Breast epithelium (tissue), 4 donors: ENCODE data around the gene ELMO1. TPM values are rescaled to one million over a fixed set of nuclear protein-coding genes. Genes with fewer than 3 reads are reported as not detected.

Experiments
- DNase-seq, 2 donors: peaks; one replicate each; pipeline ENCODE4 v3.0.0-alpha.2; 2019; ENCODE audit warnings: low spot score in 2 of 2
- H3K27ac ChIP-seq, 2 donors: fragments of 200-600 bp; sonication (generic) in 1 of 2; one replicate each; pipeline ENCODE4 v1.5.1; 2016 to 2019; ENCODE audit warnings: mild to moderate bottlenecking in 1 of 2
- H3K27me3 ChIP-seq, 2 donors: fragments of 200-600 bp; sonication (generic) in 1 of 2; one replicate each; pipeline versions ENCODE4 v1.5.1 to v1.6.0; 2017 to 2019; ENCODE audit warnings: control low read depth in 1 of 2, mild to moderate bottlenecking in 1 of 2
- H3K36me3 ChIP-seq: fragments of 200-600 bp; one replicate; pipeline ENCODE4 v1.5.1; 2019
- H3K4me1 ChIP-seq, 2 donors: fragments of 200-600 bp; sonication (generic); one replicate each; pipeline ENCODE4 v1.5.1; 2016 to 2019; ENCODE audit warnings: control low read depth in 1 of 2
- H3K4me3 ChIP-seq, 3 donors: fragments of 200-600 bp; sonication (generic); 1 replicate in 2 of 3; 2 replicates in 1 of 3; pipeline ENCODE4 v1.5.1; 2016 to 2019; ENCODE audit warnings: mild to moderate bottlenecking in 3 of 3, moderate library complexity in 2 of 3
- H3K9me3 ChIP-seq, 2 donors: fragments of 200-600 bp; sonication (generic) in 1 of 2; one replicate each; pipeline ENCODE4 v1.5.1; 2016 to 2019; ENCODE audit warnings: control low read depth in 1 of 2
- POLR2A ChIP-seq: fragments of 450-650 bp; IDR thresholded peaks from one replicate; pipeline ENCODE4 v1.6.1; 2016; ENCODE audit warnings: antibody characterized with exemption, mild to moderate bottlenecking, moderate library complexity
- POLR2AphosphoS5 ChIP-seq, 3 donors: sonication (generic); formaldehyde crosslinking; IDR thresholded peaks; one replicate each; pipeline ENCODE4 v1.6.1; 2017; ENCODE audit warnings: antibody characterized with exemption in 3 of 3
- intact Hi-C: fragments of 100-400 bp; cut with DNase I; formaldehyde crosslinking; loops from one replicate; pipeline ENCODE4 v1.15.1; 2023; ENCODE audit warnings: low total_unique reads
- total RNA-seq, 3 donors: library from RNA; depleted of rRNA; stranded (reverse); fragments of >200 nt; gene quantifications; one replicate each; pipeline ENCODE4 v1.1.0, GENCODE V29; 2016
- TF ChIP-seq, protein P1 (sequence below), 3 donors: fragments of 450-650 bp; IDR thresholded peaks; one replicate each; pipeline ENCODE4 v1.5.1; 2016 to 2017; ENCODE audit warnings: antibody characterized with exemption in 3 of 3, mild to moderate bottlenecking in 3 of 3, moderate library complexity in 3 of 3

The ELMO1 gene
- total RNA-seq, 3 donors from 2014 or later: 49.5 to 110 (median 66.9) TPM

DNA sequence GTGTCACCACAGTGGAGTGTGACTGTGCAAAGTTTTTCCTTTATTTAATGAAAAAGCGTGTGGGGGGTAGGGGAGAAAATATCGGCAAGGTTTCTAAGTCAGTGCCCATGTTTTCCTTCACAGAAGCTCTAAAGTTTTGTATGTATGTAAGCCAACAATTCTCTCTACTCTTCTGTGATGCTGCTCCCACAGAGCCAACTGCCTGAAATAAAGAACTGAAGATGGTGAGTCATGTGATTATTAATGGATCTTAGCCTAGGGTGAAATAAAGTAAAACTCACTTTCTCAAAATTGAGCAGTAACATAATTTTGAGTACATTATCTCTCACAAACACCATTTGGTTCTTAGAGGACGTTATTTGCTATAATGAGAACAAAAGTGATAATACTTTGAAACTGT lies 143.7 kb downstream of the ELMO1 start:
- no peak overlapping the region for H3K4me3 ChIP-seq
- TF ChIP-seq, protein P1, sequence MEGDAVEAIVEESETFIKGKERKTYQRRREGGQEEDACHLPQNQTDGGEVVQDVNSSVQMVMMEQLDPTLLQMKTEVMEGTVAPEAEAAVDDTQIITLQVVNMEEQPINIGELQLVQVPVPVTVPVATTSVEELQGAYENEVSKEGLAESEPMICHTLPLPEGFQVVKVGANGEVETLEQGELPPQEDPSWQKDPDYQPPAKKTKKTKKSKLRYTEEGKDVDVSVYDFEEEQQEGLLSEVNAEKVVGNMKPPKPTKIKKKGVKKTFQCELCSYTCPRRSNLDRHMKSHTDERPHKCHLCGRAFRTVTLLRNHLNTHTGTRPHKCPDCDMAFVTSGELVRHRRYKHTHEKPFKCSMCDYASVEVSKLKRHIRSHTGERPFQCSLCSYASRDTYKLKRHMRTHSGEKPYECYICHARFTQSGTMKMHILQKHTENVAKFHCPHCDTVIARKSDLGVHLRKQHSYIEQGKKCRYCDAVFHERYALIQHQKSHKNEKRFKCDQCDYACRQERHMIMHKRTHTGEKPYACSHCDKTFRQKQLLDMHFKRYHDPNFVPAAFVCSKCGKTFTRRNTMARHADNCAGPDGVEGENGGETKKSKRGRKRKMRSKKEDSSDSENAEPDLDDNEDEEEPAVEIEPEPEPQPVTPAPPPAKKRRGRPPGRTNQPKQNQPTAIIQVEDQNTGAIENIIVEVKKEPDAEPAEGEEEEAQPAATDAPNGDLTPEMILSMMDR (IDR thresholded peaks at IDR 0.05): no peak
- TF ChIP-seq POLR2AphosphoS5 (IDR thresholded peaks at IDR 0.05) (no peak), POLR2A (no peak)
- no peaks in the 10 kb centered on the region for H3K36me3 ChIP-seq
- H3K4me1 ChIP-seq: no peaks in the 10 kb centered on the region
- no peaks in the 10 kb centered on the region for H3K27me3 ChIP-seq
- no peak overlapping the region for H3K27ac ChIP-seq
- intact Hi-C loops: loop anchor here (5.0 kb wide), 1 partner anchor 788 kb away; no protein-coding TSS in a partner anchor
- no peaks in the 10 kb centered on the region for H3K9me3 ChIP-seq
- no peak for DNase-seq

DNA sequence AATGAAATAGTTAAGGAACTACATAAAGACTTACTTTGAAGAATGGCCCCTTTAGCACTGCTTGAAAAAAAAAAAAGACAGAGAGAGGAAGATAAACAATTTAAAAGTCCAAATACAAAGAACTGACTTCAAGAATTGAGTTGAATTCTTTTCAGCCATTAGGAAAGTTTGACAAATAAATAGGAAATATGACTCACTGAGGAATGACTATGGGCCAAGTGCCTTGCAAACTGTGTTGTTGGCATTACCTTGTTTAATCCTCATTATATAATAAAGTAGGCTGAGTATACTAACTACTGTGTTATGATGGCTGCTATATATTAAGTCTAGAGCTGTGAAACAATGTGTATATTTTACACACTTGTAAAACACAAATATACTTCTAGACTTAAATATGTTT lies 151.1 kb downstream of the ELMO1 start:
- H3K4me1 ChIP-seq: no peaks in the 10 kb centered on the region
- H3K27ac ChIP-seq: no peak overlapping the region
- H3K9me3 ChIP-seq: no peaks in the 10 kb centered on the region
- DNase-seq: no peak
- H3K4me3 ChIP-seq: no peak overlapping the region
- TF ChIP-seq POLR2A (no peak), POLR2AphosphoS5 (IDR thresholded peaks at IDR 0.05) (no peak)
- TF ChIP-seq, protein P1 (IDR thresholded peaks at IDR 0.05): no peak
- no peaks in the 10 kb centered on the region for H3K36me3 ChIP-seq
- H3K27me3 ChIP-seq: no peaks in the 10 kb centered on the region
- intact Hi-C loops: no loop called here

DNA sequence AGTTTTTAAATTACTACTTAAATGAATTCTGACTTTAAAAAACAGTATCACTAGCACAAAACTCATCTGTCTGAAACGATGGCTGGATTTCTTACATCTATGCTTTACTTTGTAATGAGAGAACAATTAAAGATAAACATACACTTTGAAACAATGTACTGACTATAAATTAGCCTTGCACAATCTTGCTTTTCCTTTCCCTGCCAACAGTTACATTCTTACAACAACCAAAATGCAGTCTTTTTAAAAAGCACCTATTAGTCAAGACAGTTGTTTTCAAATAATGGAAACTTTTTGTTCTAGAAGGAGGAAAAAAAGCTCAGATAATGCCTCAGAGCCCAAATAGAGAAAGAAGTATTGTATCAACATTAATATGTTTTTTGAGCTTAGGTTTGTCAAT lies 153.3 kb downstream of the ELMO1 start:
- Histone ChIP-seq H3K4me3 (no peak overlapping the region), H3K9me3 (no peaks in the 10 kb centered on the region), H3K36me3 (no peaks in the 10 kb centered on the region), H3K27ac (no peak overlapping the region), H3K27me3 (no peaks in the 10 kb centered on the region), H3K4me1 (no peaks in the 10 kb centered on the region)
- intact Hi-C loops: no loop called here
- no peak for DNase-seq
- no peak for TF ChIP-seq POLR2A
- TF ChIP-seq, protein P1 (IDR thresholded peaks at IDR 0.05): no peak
- no peak for TF ChIP-seq POLR2AphosphoS5 (IDR thresholded peaks at IDR 0.05)

DNA sequence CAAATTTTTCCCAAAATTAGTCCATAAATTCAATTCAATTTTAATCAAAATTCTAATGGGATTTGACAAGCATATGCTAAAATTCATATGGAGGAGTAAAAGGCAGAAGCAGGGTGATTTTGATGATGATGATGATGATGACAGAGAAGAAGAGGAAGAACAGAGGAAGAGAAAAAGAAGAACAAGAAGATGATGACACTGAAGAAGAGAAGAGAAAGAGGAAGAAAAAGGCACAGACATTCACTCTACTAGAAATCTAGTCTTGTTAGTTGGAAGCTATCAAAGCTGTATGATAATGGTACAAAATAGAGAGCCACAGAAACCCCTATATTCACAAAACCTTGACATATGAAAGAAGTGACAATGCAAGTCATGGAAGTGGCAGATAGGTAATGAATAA lies 157.9 kb downstream of the ELMO1 start:
- Histone ChIP-seq H3K27ac (no peak overlapping the region), H3K4me1 (no peaks in the 10 kb centered on the region), H3K4me3 (no peak overlapping the region), H3K27me3 (no peaks in the 10 kb centered on the region), H3K9me3 (no peaks in the 10 kb centered on the region), H3K36me3 (no peaks in the 10 kb centered on the region)
- intact Hi-C loops: no loop called here
- no peak for TF ChIP-seq POLR2AphosphoS5 (IDR thresholded peaks at IDR 0.05)
- TF ChIP-seq, protein P1 (IDR thresholded peaks at IDR 0.05): no peak
- TF ChIP-seq POLR2A: no peak
- DNase-seq: no peak

DNA sequence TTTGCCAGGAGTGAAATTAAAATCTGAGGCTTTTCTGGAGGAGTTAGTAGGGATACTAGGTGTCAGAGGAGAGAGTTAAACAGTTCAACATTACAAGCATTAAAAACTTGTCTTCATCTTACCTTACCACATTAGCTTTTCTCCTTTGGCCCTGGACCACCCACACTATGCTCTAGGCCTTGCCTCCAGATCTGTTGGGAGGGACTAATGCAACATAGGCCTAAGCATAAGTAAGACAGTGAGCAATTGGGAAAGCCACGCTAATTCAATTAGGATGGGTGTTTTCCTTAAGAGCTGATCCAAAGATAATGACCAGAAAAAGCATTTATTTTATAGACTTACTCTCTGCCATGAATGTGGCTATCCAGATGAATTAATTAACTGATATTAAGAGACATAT lies 158.9 kb downstream of the ELMO1 start:
- H3K36me3 ChIP-seq: no peaks in the 10 kb centered on the region
- H3K9me3 ChIP-seq: no peaks in the 10 kb centered on the region
- no peak for DNase-seq
- H3K27me3 ChIP-seq: no peaks in the 10 kb centered on the region
- intact Hi-C loops: no loop called here
- no peaks in the 10 kb centered on the region for H3K4me1 ChIP-seq
- TF ChIP-seq POLR2AphosphoS5 (IDR thresholded peaks at IDR 0.05) (no peak), POLR2A (no peak)
- TF ChIP-seq, protein P1 (IDR thresholded peaks at IDR 0.05): no peak
- H3K4me3 ChIP-seq: no peak overlapping the region
- H3K27ac ChIP-seq: no peak overlapping the region
